Erythroblast (primary cell): Measurements from ENCODE around the gene HOMER1.

ENCODE experiments used
- GATA1 ChIP-seq: IDR thresholded peaks from 2 replicates; pipeline ENCODE4 v1.6.1; 2011; ENCODE audit warnings: low read depth, mild to moderate bottlenecking, control low read depth, low read length, moderate library complexity
- POLR2A ChIP-seq: IDR thresholded peaks from 2 replicates; pipeline ENCODE4 v1.6.1; 2011; ENCODE audit warnings: mild to moderate bottlenecking, low read length

- no peak for TF ChIP-seq POLR2A
- TF ChIP-seq GATA1, result no peak
Measured at GRCh38 chr5:79526928-79527327, 13.0 kb upstream of the HOMER1 start.
